Heart left ventricle (tissue), 16 donors: ENCODE measurements around the gene LNPK. TPM values are rescaled to one million over a fixed set of nuclear protein-coding genes. Genes with fewer than 3 reads are reported as not detected.
A peak's percentile ranks its signal among the peaks of the same experiment; 100 is the strongest.

Experiments
- ATAC-seq, 4 donors: fragments of 200-7000 bp; cut with Tn5 transposase; one replicate each; pipeline ENCODE4 v1.9.1; 2020 to 2022; ENCODE audit warnings: moderate library complexity in 4 of 4, mild to moderate bottlenecking in 3 of 4, moderate number of reproducible peaks in 1 of 4
- DNase-seq, 5 donors: peaks; one replicate each; pipeline ENCODE4 v3.0.0-alpha.2; 2020
- H3K27ac ChIP-seq, 12 donors: fragments of 200-600 bp; sonication (generic) in 4 of 12; one replicate each; pipeline versions ENCODE4 v1.5.0 to v1.8.0; 2016 to 2022; ENCODE audit warnings: mild to moderate bottlenecking in 2 of 12
- H3K27me3 ChIP-seq, 9 donors: fragments of 200-600 bp; sonication (generic) in 2 of 9; one replicate each; pipeline versions ENCODE4 v1.5.1 to v1.8.0; 2016 to 2022; ENCODE audit warnings: mild to moderate bottlenecking in 3 of 9
- H3K36me3 ChIP-seq, 9 donors: fragments of 200-600 bp; sonication (generic) in 2 of 9; one replicate each; pipeline versions ENCODE4 v1.5.0 to v1.8.0; 2018 to 2022; ENCODE audit warnings: mild to moderate bottlenecking in 2 of 9
- H3K4me1 ChIP-seq, 12 donors: fragments of 200-600 bp; sonication (generic) in 4 of 12; one replicate each; pipeline versions ENCODE4 v1.5.0 to v1.8.0; 2016 to 2022; ENCODE audit warnings: mild to moderate bottlenecking in 3 of 12
- H3K4me3 ChIP-seq, 12 donors: fragments of 200-600 bp; sonication (generic) in 4 of 12; one replicate each; pipeline versions ENCODE4 v1.5.0 to v1.8.0; 2017 to 2022; ENCODE audit warnings: mild to moderate bottlenecking in 9 of 12, moderate library complexity in 4 of 12
- H3K9me3 ChIP-seq, 12 donors: fragments of 200-600 bp; sonication (generic) in 4 of 12; one replicate each; pipeline versions ENCODE4 v1.5.0 to v1.8.0; 2016 to 2022; ENCODE audit warnings: mild to moderate bottlenecking in 1 of 12
- POLR2A ChIP-seq, 2 donors: fragments of 450-650 bp; IDR thresholded peaks; one replicate each; pipeline ENCODE4 v1.6.1; 2017; ENCODE audit warnings: antibody characterized with exemption in 2 of 2, mild to moderate bottlenecking in 2 of 2, moderate library complexity in 2 of 2
- WGBS, 4 donors: extraction: QIAGEN DNeasy Blood & Tissue Kit in 2 of 4; methylation state at CpG; one replicate each; pipeline versions ENCODE4 v1.1.5 to v1.1.7; 2013 to 2018; 5-methylcytosine and 5-hydroxymethylcytosine counted together
- intact Hi-C, 10 donors: fragments of 100-400 bp; cut with DNase I; formaldehyde crosslinking; loops; one replicate each; pipeline versions ENCODE4 v1.11.1 to v1.14.2; 2022
- polyA plus RNA-seq, 2 donors: library from polyadenylated mRNA; stranded (reverse); fragments of 200-250 nt; gene quantifications; one replicate each; pipeline ENCODE4 v1.2.3, GENCODE V29; 2013
- total RNA-seq, 9 donors: library from RNA; depleted of rRNA in 2 of 9; stranded (reverse); fragments of >200 nt in 2 of 9; fragmentation: NEBNext Ultra II Directional in 3 of 9; extraction: Animal tissue kit (Norgen Biotek cat#: 25700) in 3 of 9; gene quantifications; one replicate each; pipeline versions ENCODE4 v1.1.0 to v1.2.4, GENCODE V29; 2016 to 2023
- TF ChIP-seq, protein P1 (sequence below), 12 donors: fragments of 200-600 bp; sonication (generic) in 4 of 12; IDR thresholded peaks; one replicate each; pipeline versions ENCODE4 v1.5.0 to v1.8.0; 2018 to 2022; ENCODE audit warnings: antibody characterized with exemption in 12 of 12, mild to moderate bottlenecking in 5 of 12
- donor health status: ischemic (EF 13 %, LVEDD 7.1; RV severe dilation, severe dysfunction).
- donor health status: healthy with polysubstance abuse.
- donor health status: DM: no; HTN: yes; CAD: no.
- donor health status: DM: no; HTN: no; CAD: no.
- donor health status: ischemic (EF 25% LVEDD 6.9; RV normal size, moderate dysfunction).
- donor health status: ischemic (EF 25% LVEDD 5.7; RV mildly dilated, moderate dysfunction).
- donor health status: healthy.
- donor health status: DM: yes; HTN: yes; CAD: no.
- donor health status: ischemic (EF 35%, LVEDD 5.7; RV mildly dilated, moderate dysfunction).
- donor health status: nonischemic (EF 11% LVEDD 7.7; RV severe dilation, severe dysfunction).
- donor health status: DM: yes; HTN: yes; CAD: no.
- donor health status: PGD.
- donor health status: ischemic (EF 29% LVEDD 5.4; RV normal size, mild dysfunction).
- donor health status: nonischemic (EF 23%, LVEDD 6.1; RV moderate dilation, normal function).

LNPK gene
- total and polyA plus RNA-seq, 11 donors = 5.0 to 45.6 (median 32.9) TPM

DNA sequence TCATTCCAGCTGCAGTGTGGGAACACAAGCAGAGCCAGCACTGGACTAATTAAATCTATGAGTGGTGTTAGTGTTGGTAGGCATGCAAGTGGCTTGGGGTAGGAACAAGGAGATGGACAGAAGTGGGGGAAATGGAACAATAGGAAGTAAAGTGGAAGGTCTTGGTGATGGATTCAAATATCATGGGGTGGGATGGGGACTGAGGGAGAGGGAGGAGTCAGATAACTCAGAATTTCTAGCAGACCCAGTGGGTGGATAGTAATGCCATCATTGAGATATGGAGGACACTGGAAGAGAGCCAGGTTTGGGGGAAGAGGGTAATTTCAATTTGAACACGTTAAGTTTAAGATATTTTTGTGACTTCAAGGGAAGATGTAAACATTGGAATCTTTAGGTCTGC lies 2.9 kb upstream of the LNPK start:
- H3K4me1 ChIP-seq = peaks cover 0 to 26% (median 14%) of the 10 kb centered on the region in 12 donors
- whole genome bisulfite sequencing, 4 donors = 31 to 58% (median 45%) methylated on average over 1 of the region's 1 CpG
- TF ChIP-seq POLR2A (IDR thresholded peaks at IDR 0.05) = no peak
- TF ChIP-seq, protein P1, sequence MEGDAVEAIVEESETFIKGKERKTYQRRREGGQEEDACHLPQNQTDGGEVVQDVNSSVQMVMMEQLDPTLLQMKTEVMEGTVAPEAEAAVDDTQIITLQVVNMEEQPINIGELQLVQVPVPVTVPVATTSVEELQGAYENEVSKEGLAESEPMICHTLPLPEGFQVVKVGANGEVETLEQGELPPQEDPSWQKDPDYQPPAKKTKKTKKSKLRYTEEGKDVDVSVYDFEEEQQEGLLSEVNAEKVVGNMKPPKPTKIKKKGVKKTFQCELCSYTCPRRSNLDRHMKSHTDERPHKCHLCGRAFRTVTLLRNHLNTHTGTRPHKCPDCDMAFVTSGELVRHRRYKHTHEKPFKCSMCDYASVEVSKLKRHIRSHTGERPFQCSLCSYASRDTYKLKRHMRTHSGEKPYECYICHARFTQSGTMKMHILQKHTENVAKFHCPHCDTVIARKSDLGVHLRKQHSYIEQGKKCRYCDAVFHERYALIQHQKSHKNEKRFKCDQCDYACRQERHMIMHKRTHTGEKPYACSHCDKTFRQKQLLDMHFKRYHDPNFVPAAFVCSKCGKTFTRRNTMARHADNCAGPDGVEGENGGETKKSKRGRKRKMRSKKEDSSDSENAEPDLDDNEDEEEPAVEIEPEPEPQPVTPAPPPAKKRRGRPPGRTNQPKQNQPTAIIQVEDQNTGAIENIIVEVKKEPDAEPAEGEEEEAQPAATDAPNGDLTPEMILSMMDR (IDR thresholded peaks at IDR 0.05) = no peak
- ATAC-seq = no peak
- intact Hi-C loops = loop anchor here in 3 of 10 donors (5.0 to 10.0 kb wide), 3 partner anchors 70 to 310 kb away; partner anchors contain the start of gene EVX2 (in 1 of the 3)
- no peak for DNase-seq
- H3K36me3 ChIP-seq = no peaks in the 10 kb centered on the region
- H3K4me3 ChIP-seq = no peak overlapping the region
- peaks cover 0 to 5% (median 0%) of the 10 kb centered on the region in 9 donors for H3K27me3 ChIP-seq
- no peak overlapping the region for H3K27ac ChIP-seq
- H3K9me3 ChIP-seq = no peaks in the 10 kb centered on the region

DNA sequence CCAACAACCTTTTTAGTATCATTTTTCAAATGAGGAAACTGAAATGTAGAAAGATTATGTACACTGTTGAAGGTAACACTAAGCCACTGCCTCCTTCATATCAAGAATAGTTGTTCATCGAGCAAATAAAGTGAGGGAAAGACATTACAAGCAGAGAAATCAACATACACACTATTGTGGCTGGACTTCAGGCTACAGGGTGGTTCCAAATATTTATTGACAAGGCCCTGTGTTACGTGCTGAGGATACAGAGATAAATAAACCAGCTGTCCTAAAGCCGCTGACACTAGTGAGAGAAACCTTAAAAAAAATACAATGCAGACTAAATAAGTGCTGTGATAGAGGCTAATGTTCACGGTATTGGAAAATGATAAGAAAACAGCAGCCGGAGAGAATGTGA lies 1.9 kb upstream of the LNPK start:
- Histone ChIP-seq H3K27me3 (no peaks in the 10 kb centered on the region), H3K27ac (peak overlapping the region in 1 of 12 donors; percentile 15), H3K4me1 (peaks cover 0 to 35% (median 17%) of the 10 kb centered on the region in 12 donors), H3K36me3 (no peaks in the 10 kb centered on the region), H3K4me3 (peak overlapping the region in 10 of 12 donors; percentile 61 to 90 (median 80)), H3K9me3 (no peaks in the 10 kb centered on the region)
- WGBS, 4 donors = 42 to 57% (median 50%) methylated on average over 5 of the region's 5 CpGs
- DNase-seq (no peak), ATAC-seq (no peak)
- intact Hi-C loops = loop anchor here in 3 of 10 donors (5.0 to 10.0 kb wide), 3 partner anchors 71 to 309 kb away; partner anchors contain the start of gene EVX2 (in 1 of the 3)
- TF ChIP-seq, protein P1 (IDR thresholded peaks at IDR 0.05) = no peak
- no peak for TF ChIP-seq POLR2A (IDR thresholded peaks at IDR 0.05)

DNA sequence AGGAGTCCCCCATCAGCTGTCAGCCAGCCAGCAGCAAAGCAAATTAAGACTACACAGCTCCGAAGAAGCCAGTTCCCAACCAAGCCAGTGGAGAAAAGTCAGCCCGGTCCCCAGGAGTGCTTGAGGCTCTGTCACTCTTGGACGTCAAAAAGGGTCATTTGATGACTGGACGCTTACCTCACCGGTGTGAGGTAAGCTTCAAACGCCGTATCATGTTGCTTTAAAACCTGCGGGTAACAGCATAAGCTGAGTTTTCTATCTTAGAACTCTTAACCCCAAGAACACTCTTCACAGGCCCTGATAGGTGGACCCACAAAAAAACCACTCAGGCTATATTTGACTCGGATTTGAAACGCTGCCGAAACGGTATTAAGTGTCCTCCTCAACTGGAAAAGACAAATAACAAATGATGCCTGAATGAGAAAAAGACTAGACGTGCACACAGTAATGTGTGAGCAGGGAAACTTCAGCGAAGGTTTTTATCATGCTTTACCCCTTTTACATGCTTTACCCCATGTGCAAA lies 682 bp upstream of the LNPK start:
- intact Hi-C loops = loop anchor here in 3 of 10 donors (5.0 to 10.0 kb wide), 3 partner anchors 72 to 308 kb away; partner anchors contain the start of gene EVX2 (in 1 of the 3)
- Histone ChIP-seq H3K4me3 (peak overlapping the region; percentile 54 to 90 (median 80)), H3K9me3 (no peaks in the 10 kb centered on the region), H3K4me1 (peaks cover 0 to 38% (median 17%) of the 10 kb centered on the region in 12 donors), H3K36me3 (no peaks in the 10 kb centered on the region), H3K27ac (peak overlapping the region; percentile 57 to 93 (median 88)), H3K27me3 (no peaks in the 10 kb centered on the region)
- 11 to 13% (median 12%) methylated on average over 14 of the region's 14 CpGs for WGBS, 4 donors
- TF ChIP-seq, protein P1 (IDR thresholded peaks at IDR 0.05) = no peak
- TF ChIP-seq POLR2A (IDR thresholded peaks at IDR 0.05) = no peak
- peak; percentile 18 to 52 (median 48) for ATAC-seq
- peak in 4 of 5 donors; percentile 34 to 47 (median 36) for DNase-seq

DNA sequence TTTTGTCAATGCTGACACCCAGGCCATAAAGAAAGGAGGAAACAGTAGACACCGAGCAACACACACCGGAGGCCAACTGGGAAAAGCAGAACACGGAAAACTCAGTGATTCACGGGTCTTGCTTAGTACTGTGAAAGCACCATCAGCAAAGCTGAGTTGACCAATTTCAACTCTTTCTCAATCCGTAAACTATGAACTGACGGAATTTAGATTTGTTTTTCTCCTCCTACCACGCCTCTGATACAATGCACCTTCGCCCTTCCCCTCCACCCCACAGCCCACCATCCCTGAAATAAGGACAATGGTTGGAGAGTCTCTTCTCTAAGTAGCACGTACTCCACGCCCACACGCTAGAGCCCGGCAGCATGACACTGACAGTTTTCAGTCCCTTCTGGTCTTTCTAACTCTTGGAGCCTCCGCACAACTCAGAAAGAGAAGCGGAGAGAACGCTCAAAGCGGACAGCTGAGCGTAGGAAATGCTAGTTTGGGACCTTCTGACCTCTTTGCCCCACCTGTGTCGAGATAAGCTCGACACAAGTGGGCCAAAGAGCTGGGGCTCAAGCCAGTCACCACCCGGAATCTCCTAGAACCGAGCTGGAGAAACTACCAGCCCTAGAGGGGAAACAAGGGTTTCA lies 669 bp downstream of the LNPK start:
- peak overlapping the region; percentile 57 to 93 (median 88) for H3K27ac ChIP-seq
- peaks cover 0 to 38% (median 17%) of the 10 kb centered on the region in 12 donors for H3K4me1 ChIP-seq
- no peaks in the 10 kb centered on the region for H3K27me3 ChIP-seq
- peak overlapping the region; percentile 54 to 90 (median 80) for H3K4me3 ChIP-seq
- WGBS, 4 donors = 0 to 1% (median 0%) methylated on average over 21 of the region's 21 CpGs
- DNase-seq = peak in 4 of 5 donors; percentile 30 to 58 (median 53)
- no peaks in the 10 kb centered on the region for H3K9me3 ChIP-seq
- intact Hi-C loops = loop anchor here in 3 of 10 donors (5.0 to 10.0 kb wide), 3 partner anchors 73 to 307 kb away; partner anchors contain the start of gene EVX2 (in 1 of the 3)
- TF ChIP-seq POLR2A (IDR thresholded peaks at IDR 0.05) = no peak
- TF ChIP-seq, protein P1 (IDR thresholded peaks at IDR 0.05) = no peak
- no peaks in the 10 kb centered on the region for H3K36me3 ChIP-seq
- ATAC-seq = peak in 3 of 4 donors; percentile 55 to 62 (median 61)
